Spleen (tissue), 11 donors: ENCODE results near the gene S100A8. TPM values are rescaled to one million over a fixed set of nuclear protein-coding genes. Genes with fewer than 3 reads are reported as not detected.
"Not testable (repeated sequence)": the region's sequence is repeated elsewhere in the genome, so short reads cannot be mapped to it uniquely, and the experiment has no call there.

Source experiments
- DNase-seq: peaks from one replicate; pipeline ENCODE4 v3.0.0-alpha.2; 2020
- H3K27ac ChIP-seq, 8 donors: fragments of 200-600 bp; sonication (generic) in 7 of 8; 1 replicate in 4 of 8; 2 replicates in 4 of 8; pipeline versions ENCODE4 v1.5.0 to v1.8.0; 2016 to 2021; ENCODE audit warnings: inconsistent platforms in 4 of 8, mild to moderate bottlenecking in 4 of 8, moderate library complexity in 1 of 8
- H3K27me3 ChIP-seq, 7 donors: fragments of 200-600 bp; sonication (generic) in 6 of 7; replicated peaks in 1 of 7; 1 replicate in 4 of 7; 2 replicates in 3 of 7; pipeline versions ENCODE4 v1.5.0 to v1.8.0; 2016 to 2021; ENCODE audit warnings: inconsistent platforms in 3 of 7, mild to moderate bottlenecking in 1 of 7
- H3K36me3 ChIP-seq, 6 donors: fragments of 200-600 bp; sonication (generic) in 5 of 6; 1 replicate in 4 of 6; 2 replicates in 2 of 6; pipeline versions ENCODE4 v1.5.0 to v1.8.0; 2016 to 2021; ENCODE audit warnings: inconsistent platforms in 2 of 6
- H3K4me1 ChIP-seq, 6 donors: fragments of 200-600 bp; sonication (generic) in 5 of 6; 1 replicate in 3 of 6; 2 replicates in 3 of 6; pipeline versions ENCODE4 v1.5.0 to v1.8.0; 2016 to 2021; ENCODE audit warnings: inconsistent platforms in 3 of 6
- H3K4me3 ChIP-seq, 8 donors: fragments of 200-600 bp; sonication (generic) in 7 of 8; 1 replicate in 4 of 8; 2 replicates in 4 of 8; pipeline versions ENCODE4 v1.5.0 to v1.8.0; 2016 to 2021; ENCODE audit warnings: inconsistent platforms in 4 of 8, mild to moderate bottlenecking in 4 of 8, moderate library complexity in 2 of 8
- H3K9me3 ChIP-seq, 8 donors: fragments of 200-600 bp; sonication (generic) in 7 of 8; 1 replicate in 4 of 8; 2 replicates in 4 of 8; pipeline versions ENCODE4 v1.5.0 to v1.8.0; 2016 to 2021; ENCODE audit warnings: inconsistent platforms in 4 of 8
- CTCF ChIP-seq, 11 experiments: fragments of 200-600 bp in 7 of 11; fragments of 450-650 bp in 4 of 11; sonication (generic) in 4 of 11; IDR thresholded peaks in 8 of 11; conservative IDR thresholded peaks in 3 of 11; 1 replicate in 7 of 11; 2 replicates in 4 of 11; pipeline versions ENCODE4 v1.4.0 to v1.8.0; 2016 to 2021; ENCODE audit warnings: antibody characterized with exemption in 11 of 11, inconsistent platforms in 4 of 11, mild to moderate bottlenecking in 1 of 11
- POLR2A ChIP-seq, 3 donors: fragments of 450-650 bp; IDR thresholded peaks; one replicate each; pipeline ENCODE4 v1.5.1; 2017; ENCODE audit warnings: antibody characterized with exemption in 3 of 3, mild to moderate bottlenecking in 1 of 3
- POLR2AphosphoS5 ChIP-seq, 3 donors: sonication (generic); formaldehyde crosslinking; IDR thresholded peaks; one replicate each; pipeline ENCODE4 v1.5.1; 2017; ENCODE audit warnings: antibody characterized with exemption in 3 of 3
- WGBS, 5 donors: extraction: QIAGEN DNeasy Blood & Tissue Kit in 3 of 5; methylation state at CpG; one replicate each; pipeline versions ENCODE4 v1.1.5 to v1.1.7; 2013 to 2018; 5-methylcytosine and 5-hydroxymethylcytosine counted together
- intact Hi-C: fragments of 100-400 bp; cut with DNase I; formaldehyde crosslinking; loops from one replicate; pipeline ENCODE4 v1.15.0; 2023; ENCODE audit warnings: low total_unique reads
- polyA plus RNA-seq, 3 donors: library from polyadenylated mRNA; stranded (reverse); fragments of 200-250 nt; gene quantifications; one replicate each; pipeline ENCODE4 v1.2.1, GENCODE V29; 2013
- total RNA-seq, 7 donors: library from RNA; depleted of rRNA in 3 of 7; stranded (reverse); fragments of >200 nt in 3 of 7; fragmentation: NEBNext Ultra II Directional in 4 of 7; extraction: Animal tissue kit (Norgen Biotek cat#: 25700) in 4 of 7; gene quantifications; one replicate each; pipeline versions ENCODE4 v1.1.0 to v1.2.1, GENCODE V29; 2016 to 2021
- donor health status: healthy with polysubstance abuse.
- donor health status: DM: no; HTN: no; CAD: no; lungs with moderate emphysema.
- donor health status: DM: no; HTN: no; CAD: no.
- donor health status: Bipolar disorder and iron deficiency.
- donor health status: healthy.
- donor health status: DM: no; HTN: no; CAD: no.
- donor health status: DM: yes; HTN: yes; CAD: no.

Gene S100A8
- total and polyA plus RNA-seq, 10 donors, result 756 to 7,676 (median 1,458) TPM

GRCh38 chr1:153348511-153349362, 42.1 kb downstream of the S100A8 start, which contains the start of gene PGLYRP4:
Gene PGLYRP4, minus strand, starts transcription at chr1:153348841. Its CDS starts 909 bp downstream, at chr1:153347932.
- H3K27me3 ChIP-seq, result peaks cover 0 to 92% (median 11%) of the 10 kb centered on the region in 7 donors
- no peak within 1 kb of the TSS for H3K4me3 ChIP-seq
- no peaks in the 10 kb centered on the region for H3K36me3 ChIP-seq
- no peaks in the 10 kb centered on the region for H3K9me3 ChIP-seq
- TF ChIP-seq POLR2AphosphoS5 (IDR thresholded peaks at IDR 0.05), result no peak
- no peak for TF ChIP-seq POLR2A (IDR thresholded peaks at IDR 0.05)
- TF ChIP-seq CTCF (IDR thresholded peaks at IDR 0.05 in 8 of 11, conservative IDR thresholded peaks at IDR 0.05 in 3 of 11), result no peak
- 53 to 80% (median 63%) methylated on average over 8 to 10 of the region's 10 CpGs for WGBS, 5 donors
- no peak for DNase-seq
- peaks cover 0 to 44% (median 22%) of the 10 kb centered on the region in 6 donors for H3K4me1 ChIP-seq
- intact Hi-C loops, result no loop called here
- no peak within 1 kb of the TSS for H3K27ac ChIP-seq

GRCh38 chr1:153347856-153348255, 43.0 kb downstream of the S100A8 start:
- DNase-seq, result no peak
- 67 to 76% (median 73%) methylated on average over 7 of the region's 7 CpGs for WGBS, 5 donors
- no peak overlapping the region for H3K27ac ChIP-seq
- H3K4me3 ChIP-seq, result no peak overlapping the region
- intact Hi-C loops, result no loop called here
- H3K4me1 ChIP-seq, result peaks cover 0 to 44% (median 22%) of the 10 kb centered on the region in 6 donors
- H3K27me3 ChIP-seq, result peaks cover 0 to 90% (median 11%) of the 10 kb centered on the region in 7 donors
- no peaks in the 10 kb centered on the region for H3K9me3 ChIP-seq
- TF ChIP-seq CTCF (IDR thresholded peaks at IDR 0.05 in 8 of 11, conservative IDR thresholded peaks at IDR 0.05 in 3 of 11) (no peak), POLR2AphosphoS5 (IDR thresholded peaks at IDR 0.05) (no peak), POLR2A (IDR thresholded peaks at IDR 0.05) (no peak)
- H3K36me3 ChIP-seq, result no peaks in the 10 kb centered on the region

- 66 to 83% (median 78%) methylated on average over 14 of the region's 14 CpGs for WGBS, 5 donors
- Histone ChIP-seq H3K4me1 (peaks cover 0 to 38% (median 20%) of the 10 kb centered on the region in 6 donors), H3K27me3 (peaks cover 0 to 92% (median 11%) of the 10 kb centered on the region in 7 donors)
- H3K27ac ChIP-seq, H3K9me3 ChIP-seq, H3K4me3 ChIP-seq, DNase-seq, H3K36me3 ChIP-seq, intact Hi-C loops: not testable (repeated sequence)
These were observed 43.8 kb downstream of the S100A8 start for GRCh38 chr1:153347049-153347448.

GRCh38 chr1:153346077-153346723, 44.7 kb downstream of the S100A8 start:
- H3K4me3 ChIP-seq, result no peak overlapping the region
- intact Hi-C loops, result no loop called here
- TF ChIP-seq POLR2AphosphoS5 (IDR thresholded peaks at IDR 0.05), result no peak
- TF ChIP-seq POLR2A (IDR thresholded peaks at IDR 0.05), result no peak
- no peak for TF ChIP-seq CTCF (IDR thresholded peaks at IDR 0.05 in 8 of 11, conservative IDR thresholded peaks at IDR 0.05 in 3 of 11)
- H3K4me1 ChIP-seq, result peaks cover 0 to 38% (median 20%) of the 10 kb centered on the region in 6 donors
- H3K27me3 ChIP-seq, result peaks cover 0 to 93% (median 11%) of the 10 kb centered on the region in 7 donors
- DNase-seq, result peak; percentile 16
- no peaks in the 10 kb centered on the region for H3K36me3 ChIP-seq
- H3K27ac ChIP-seq, result no peak overlapping the region
- no peaks in the 10 kb centered on the region for H3K9me3 ChIP-seq
- 22 to 34% (median 26%) methylated on average over 6 of the region's 6 CpGs for WGBS, 5 donors
